ENCODE results near the gene FOXC2. TPM values are rescaled to one million over a fixed set of nuclear protein-coding genes. Genes with fewer than 3 reads are reported as not detected.

The FOXC2 gene
- total RNA-seq, 1 donor from 2014 or later: 0.41 TPM

DNA sequence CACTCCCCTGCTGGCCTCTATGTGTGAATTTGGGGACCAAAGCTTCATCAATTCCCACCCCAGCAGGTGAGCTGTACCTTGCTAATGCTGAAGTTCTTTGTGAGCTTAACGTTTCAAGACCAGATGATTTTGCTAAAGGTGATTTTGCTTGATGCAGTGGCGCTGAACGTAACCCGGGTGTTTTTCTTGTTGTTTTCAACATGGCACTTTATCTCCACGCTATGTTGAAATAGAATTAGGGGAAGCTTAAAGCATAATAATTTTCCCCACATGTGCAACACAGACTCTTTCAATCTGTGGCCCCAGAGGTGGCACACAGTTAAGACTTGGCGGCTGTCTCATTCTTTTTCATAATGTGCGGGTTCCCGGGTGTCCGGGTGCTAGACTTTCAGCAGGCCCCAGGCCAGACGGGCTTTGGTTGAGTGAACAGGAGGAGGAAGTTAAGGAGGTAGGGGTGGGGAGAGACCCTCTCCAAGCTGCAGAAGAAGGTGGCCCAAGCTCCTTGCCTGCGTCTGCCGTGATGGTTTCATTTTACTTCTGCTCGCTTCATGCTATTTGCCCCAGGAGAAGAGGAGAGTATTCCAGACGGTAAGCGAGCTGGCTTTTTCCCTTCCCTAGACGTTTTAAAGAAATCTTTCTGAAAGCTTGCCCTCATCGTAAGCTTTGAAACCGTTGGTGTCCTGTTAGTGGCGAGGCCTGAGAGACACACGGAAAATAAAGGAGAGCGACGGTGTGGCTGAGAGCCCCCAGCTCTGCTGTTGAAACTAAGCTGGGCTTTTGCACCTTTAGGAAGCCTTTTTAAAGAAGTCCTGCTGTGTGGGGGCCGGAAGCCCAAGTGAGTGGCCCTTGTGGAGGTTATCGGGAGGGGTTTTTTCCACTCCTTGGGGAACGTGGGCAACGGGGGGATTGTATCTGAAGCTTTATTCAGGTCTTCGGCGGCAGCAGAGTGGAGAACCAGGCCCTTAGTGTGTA is 4.2 kb downstream of the FOXC2 start:
- FAIRE-seq (no peak), DNase-seq (ENCODE audit: low spot score in 2 of 2) (no peak)

- FAIRE-seq (no peak), DNase-seq (ENCODE audit: low spot score in 2 of 2) (no peak)
These were observed 4.9 kb downstream of the FOXC2 start for GRCh38 chr16:86571530-86571915.

GRCh38 chr16:86572041-86572521 is 5.5 kb downstream of the FOXC2 start:
- no peak for DNase-seq (ENCODE audit: low spot score in 2 of 2)
- FAIRE-seq: no peak

GRCh38 chr16:86572606-86573005 is 6.0 kb downstream of the FOXC2 start:
- FAIRE-seq: no peak
- no peak for DNase-seq (ENCODE audit: low spot score in 2 of 2)

DNA sequence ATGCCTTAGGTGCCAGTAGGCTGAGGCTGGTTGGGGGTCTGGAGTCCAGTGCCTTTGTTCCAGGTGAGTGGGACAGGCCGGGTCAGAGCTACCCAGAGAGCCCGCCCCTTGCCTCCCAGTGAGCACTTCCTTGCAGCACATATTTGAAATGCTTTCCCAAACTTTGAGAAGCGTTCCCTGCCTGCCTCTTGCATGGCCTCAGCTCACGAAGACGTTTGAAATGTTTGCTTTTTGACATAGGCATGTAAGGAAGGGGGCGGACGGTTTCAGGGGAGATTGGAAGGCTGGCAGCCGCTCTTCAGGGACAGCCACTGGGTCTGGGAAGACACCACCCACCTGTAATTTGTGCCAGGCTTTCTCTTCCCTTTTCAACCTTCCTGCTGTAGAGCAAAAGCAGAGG is 6.6 kb downstream of the FOXC2 start:
- FAIRE-seq (no peak), DNase-seq (ENCODE audit: low spot score in 2 of 2) (no peak)

GRCh38 chr16:86573646-86574508 is 7.2 kb downstream of the FOXC2 start:
- FAIRE-seq (no peak), DNase-seq (ENCODE audit: low spot score in 2 of 2) (no peak)

DNA sequence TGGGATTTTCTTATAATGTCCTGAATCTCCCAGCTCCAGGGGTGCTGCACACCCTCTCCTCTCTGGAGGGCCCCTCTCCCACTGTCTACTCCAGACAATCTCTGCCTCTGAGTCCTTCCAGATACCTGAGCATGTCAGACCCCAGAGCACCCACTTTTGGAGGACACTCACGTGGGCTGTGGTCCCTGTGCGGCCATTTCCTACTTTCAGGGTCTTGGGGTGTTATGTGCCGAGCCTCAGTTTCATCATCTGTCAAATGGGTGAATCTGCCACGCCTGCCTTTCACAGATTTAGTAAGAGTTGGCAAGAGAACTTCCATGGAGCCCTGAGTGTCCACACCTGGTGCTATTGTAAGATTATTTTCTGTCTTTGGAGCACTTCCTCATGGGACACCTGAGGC is 8.0 kb downstream of the FOXC2 start:
- DNase-seq (ENCODE audit: low spot score in 2 of 2) (no peak), FAIRE-seq (no peak)

- FAIRE-seq: no peak
- DNase-seq (ENCODE audit: low spot score in 2 of 2): no peak
These were observed 8.6 kb downstream of the FOXC2 start for GRCh38 chr16:86575095-86575685.

DNA sequence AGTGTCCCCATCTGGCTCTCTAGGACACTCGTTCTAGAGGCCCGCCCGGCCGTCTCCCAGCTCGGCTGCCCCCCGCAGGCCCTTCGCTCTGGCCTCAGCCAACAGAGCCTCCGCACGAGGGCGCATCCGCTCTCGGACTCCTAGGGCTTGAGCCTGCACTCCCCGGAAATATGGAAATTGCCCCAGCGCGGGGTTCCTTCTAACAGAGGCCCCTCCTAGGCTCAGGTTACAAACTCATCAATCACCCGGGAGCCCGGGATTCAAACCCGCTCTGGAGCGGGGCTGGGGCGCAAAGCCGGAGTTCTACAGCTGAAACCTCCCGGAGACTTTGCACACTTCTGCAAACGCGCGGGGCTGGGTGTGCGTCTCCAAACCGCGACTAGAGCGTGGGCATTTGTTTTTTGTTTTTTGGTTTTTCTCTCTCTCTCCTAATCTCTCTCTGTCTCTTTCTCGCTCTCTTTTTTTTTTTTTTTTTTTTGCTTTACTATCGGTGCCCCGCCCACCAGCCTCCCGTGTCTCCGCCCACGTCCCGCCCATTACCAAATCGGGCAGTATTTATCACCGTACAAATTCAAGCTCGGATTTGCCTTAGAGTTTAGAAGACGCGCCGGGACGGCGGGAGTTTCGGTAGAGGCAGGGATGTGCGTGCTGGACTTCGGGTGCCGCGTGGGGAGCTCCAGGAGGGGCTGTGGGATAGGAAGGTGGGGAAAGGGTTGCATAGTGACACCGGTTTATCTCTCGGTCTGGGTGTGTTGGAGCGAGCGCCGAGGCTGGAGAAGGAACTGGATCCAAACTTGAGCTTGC is 9.3 kb downstream of the FOXC2 start:
- FAIRE-seq (no peak), DNase-seq (ENCODE audit: low spot score in 2 of 2) (no peak)

DNA sequence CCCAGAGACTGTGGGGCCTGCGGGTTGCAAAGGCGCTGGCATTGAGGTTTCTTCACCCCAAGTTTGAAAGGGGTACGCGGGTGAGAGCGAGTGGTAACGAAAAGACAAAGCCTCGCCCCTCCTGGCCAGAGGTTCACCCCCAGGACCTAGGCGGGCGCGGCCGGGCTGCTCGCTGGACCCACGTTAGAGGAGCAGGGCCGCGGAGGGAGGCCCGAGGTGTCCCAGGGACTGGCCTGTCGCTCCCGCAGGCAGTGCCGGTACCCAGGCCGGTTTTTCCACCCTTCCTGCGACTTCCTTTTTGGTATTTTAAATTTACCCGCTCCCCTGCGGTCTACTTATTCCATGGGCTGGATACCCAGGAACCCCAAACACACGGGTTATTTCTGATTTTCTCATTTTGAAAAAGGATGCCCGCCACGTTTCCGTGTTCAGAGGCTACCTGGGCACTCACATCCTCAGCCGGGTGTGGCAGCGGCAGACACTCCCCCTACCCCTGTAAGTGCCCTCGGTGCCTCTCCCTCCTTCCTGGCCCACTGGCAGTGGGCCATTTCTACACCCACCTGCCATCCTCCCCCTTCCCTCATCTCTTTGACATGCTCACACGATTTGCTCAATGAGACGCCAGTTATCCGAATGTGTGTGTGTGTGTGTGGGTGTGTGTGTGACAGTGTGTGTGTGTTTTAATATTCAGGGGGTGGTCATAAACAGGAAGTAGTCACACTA is 10.1 kb downstream of the FOXC2 start:
- no peak for FAIRE-seq
- DNase-seq (ENCODE audit: low spot score in 2 of 2): no peak

GRCh38 chr16:86577314-86577971 is 10.8 kb downstream of the FOXC2 start:
- FAIRE-seq: no peak
- no peak for DNase-seq (ENCODE audit: low spot score in 2 of 2)

DNA sequence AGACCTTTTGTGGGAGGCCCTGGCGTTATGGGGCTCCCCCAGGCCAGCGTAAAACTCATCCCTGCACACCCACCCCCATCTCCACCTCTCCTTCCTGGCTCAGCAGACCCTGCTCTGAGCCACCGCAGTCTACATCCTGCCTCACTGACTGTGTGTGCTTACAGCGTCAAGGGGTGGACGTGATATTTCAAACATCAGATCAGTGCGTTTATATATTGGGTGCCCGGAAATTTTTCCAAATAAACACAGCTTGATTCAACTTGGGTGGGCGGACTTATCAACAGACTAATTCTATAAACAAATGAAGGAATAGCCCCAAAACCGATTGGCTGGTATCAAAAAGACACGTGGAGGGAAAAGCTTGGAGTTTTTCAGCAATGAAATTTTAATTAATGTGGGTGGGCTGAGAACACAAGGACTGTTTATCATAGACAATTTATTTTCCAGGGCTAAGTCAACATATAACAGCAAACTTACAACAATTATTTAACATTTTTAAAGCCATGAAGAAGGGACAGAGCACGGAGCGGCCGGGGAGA is 11.5 kb downstream of the FOXC2 start, which contains the start of gene FOXL1:
Gene FOXL1 (plus strand): TSS at position 489 of the 539 bp plus-strand sequence. CDS start 175 bp downstream, outside the sequence.
- FAIRE-seq (no peak), DNase-seq (ENCODE audit: low spot score in 2 of 2) (no peak)

- FAIRE-seq (no peak), DNase-seq (ENCODE audit: low spot score in 2 of 2) (no peak)
These were observed 12.1 kb downstream of the FOXC2 start for GRCh38 chr16:86578611-86579267.

DNA sequence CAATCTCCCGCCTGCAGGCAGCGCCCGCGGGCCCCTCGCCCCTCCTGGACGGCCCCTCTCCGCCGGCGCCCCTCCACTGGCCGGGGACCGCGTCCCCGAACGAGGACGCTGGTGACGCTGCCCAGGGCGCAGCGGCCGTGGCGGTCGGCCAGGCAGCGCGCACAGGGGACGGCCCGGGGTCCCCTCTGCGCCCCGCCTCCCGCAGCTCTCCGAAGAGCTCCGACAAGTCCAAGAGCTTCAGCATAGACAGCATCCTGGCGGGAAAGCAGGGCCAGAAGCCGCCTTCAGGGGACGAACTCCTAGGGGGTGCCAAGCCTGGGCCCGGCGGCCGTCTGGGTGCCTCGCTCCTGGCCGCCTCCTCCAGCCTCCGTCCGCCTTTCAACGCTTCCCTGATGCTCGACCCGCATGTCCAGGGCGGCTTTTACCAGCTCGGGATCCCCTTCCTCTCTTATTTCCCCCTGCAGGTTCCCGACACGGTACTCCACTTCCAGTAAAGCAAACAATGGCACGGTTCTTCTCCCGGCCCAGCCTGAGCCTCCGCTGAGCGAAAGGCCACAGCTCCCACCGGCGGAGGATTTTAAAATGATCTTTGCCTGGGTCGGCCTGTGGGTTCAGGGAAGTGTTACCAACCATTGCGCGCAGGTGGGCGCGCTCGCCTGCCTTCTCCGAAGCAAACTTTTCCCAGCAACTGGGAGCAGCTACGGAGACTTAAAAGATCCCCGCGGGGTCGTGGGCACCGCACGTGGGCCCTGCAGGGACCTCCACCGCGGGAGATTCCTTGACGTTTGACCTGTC is 12.8 kb downstream of the FOXC2 start:
- DNase-seq (ENCODE audit: low spot score in 2 of 2) (no peak), FAIRE-seq (no peak)

DNA sequence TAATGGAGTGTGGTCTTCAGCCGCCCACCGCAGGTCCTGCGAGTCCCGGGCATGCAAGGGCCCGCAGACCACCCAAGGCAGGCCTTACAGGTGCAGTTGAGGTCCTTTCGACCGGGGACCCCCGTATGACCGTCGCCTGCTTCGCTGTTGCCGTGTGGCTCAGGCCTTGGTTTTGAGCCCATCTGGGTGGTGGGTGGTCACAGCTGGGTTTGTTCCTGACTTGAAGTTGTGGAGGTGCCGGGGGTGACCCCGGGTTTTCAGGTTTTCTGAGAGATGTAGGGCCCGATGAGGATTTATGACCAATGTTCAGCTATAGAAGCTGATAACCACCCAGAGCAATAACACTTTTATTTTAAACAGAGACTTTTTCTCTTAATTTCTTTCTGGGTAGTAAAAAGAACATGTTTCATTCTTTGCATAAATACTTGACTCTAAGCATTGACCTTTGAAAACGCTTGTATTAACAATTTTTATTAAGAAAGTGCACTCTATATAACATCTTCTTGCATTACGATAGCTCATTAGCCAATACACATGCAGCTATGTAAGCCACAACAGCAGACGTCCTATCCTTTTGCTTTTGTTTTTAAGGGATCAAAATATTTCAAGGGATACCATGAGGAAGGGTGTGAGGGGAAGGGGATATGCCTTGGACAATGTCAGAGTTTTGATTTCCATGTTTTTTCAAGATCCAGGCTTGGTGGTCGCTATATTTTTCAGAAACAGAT is 13.6 kb downstream of the FOXC2 start:
- FAIRE-seq (no peak), DNase-seq (ENCODE audit: low spot score in 2 of 2) (no peak)

GRCh38 chr16:86580791-86581170 is 14.2 kb downstream of the FOXC2 start:
- no peak for FAIRE-seq
- no peak for DNase-seq (ENCODE audit: low spot score in 2 of 2)

All from frontal cortex (tissue), 4 donors.